ENCODE results near the gene LRRC1. TPM values are rescaled to one million over a fixed set of nuclear protein-coding genes. Genes with fewer than 3 reads are reported as not detected.
A peak's percentile ranks its signal among the peaks of the same experiment; 100 is the strongest.

The LRRC1 gene
- total RNA-seq, 1 experiment from 2014 or later = 10.3 TPM

DNA sequence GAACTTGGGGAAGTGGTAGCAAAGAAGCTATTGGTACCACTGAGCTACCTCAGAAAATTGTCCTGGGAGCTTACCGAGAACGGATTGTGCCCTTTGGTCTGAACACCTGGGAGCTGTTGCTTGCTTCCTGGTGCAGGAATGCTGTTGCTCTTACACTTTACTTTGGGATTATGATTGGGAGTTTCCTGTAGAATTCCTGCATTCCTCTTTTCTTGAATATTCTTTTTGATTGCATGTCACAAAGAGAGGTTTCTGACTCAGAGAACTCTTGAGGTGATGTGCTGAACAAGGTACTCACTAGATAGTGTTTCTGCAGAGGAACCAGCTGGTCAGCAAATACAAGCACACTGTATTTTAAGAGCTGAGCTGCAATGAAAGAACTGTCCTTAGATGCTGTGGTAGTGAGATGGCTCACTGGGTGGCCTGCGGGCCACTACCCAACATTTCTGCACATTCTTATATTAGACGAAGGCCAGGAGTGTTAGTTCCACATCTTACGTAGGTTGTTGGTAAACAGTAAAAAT is 35.0 kb downstream of the LRRC1 start:
- Mint-ChIP-seq H3K4me3 (no peak overlapping the region; a peak in 1 of 5 replicates), H3K9me3 (no peaks in the 10 kb centered on the region), H3K27ac (peak overlapping the region; percentile 62 to 91 (median 86)), H3K36me3 (ENCODE audit: insufficient read depth in 1 of 3, low read depth in 3 of 3) (no peaks in the 10 kb centered on the region), H3K4me1 (peaks cover 32 to 33% of the 10 kb centered on the region in 2 experiments), H3K27me3 (ENCODE audit: low read depth) (no peaks in the 10 kb centered on the region)
- Histone ChIP-seq H3K4ac (ENCODE audit: low read depth, low read length) (no peak overlapping the region), H3K18ac (ENCODE audit: insufficient read length, low read depth, low read length) (no peak overlapping the region), H3K23ac (ENCODE audit: insufficient read length, low read depth, low read length) (no peak overlapping the region), H3K4me1 (ENCODE audit: insufficient read depth, low read length) (peaks cover 10% of the 10 kb centered on the region), H3T11ph (ENCODE audit: low read length) (no peak overlapping the region), H2BK5ac (ENCODE audit: insufficient read length, low read length) (no peak overlapping the region), H4K91ac (ENCODE audit: insufficient read length, low read depth, low read length) (no peak overlapping the region), H2BK12ac (ENCODE audit: insufficient read length, low read depth, low read length) (no peak overlapping the region), H3K79me2 (ENCODE audit: insufficient read depth, low read length) (peaks cover 3% of the 10 kb centered on the region; the same call in 1 of the 2 replicates), H3K56ac (ENCODE audit: insufficient read length, low read depth, low read length) (no peak overlapping the region), H2BK120ac (ENCODE audit: low read depth, low read length, poor library complexity, severe bottlenecking) (no peak overlapping the region), H3K79me1 (ENCODE audit: insufficient read depth, low read depth, low read length, poor library complexity, severe bottlenecking) (no peaks in the 10 kb centered on the region), H3K27ac (ENCODE audit: insufficient read length, low read depth, low read length) (peak overlapping the region; percentile 32), H3K9me3 (ENCODE audit: control insufficient read depth, low read depth, low read length) (no peaks in the 10 kb centered on the region), H4K20me1 (ENCODE audit: control insufficient read depth, insufficient read depth, insufficient read length) (peaks cover 2% of the 10 kb centered on the region), H2BK20ac (ENCODE audit: low read depth, low read length, poor library complexity, severe bottlenecking) (no peak overlapping the region), H4K8ac (replicated peaks; ENCODE audit: insufficient read length, low read depth, low read length) (no peak overlapping the region), H3K4me2 (ENCODE audit: insufficient read depth, insufficient read length, low read length) (no peak overlapping the region), H2AFZ (ENCODE audit: low read length) (no peak overlapping the region), H4K5ac (ENCODE audit: insufficient read length, low read depth, low read length) (no peak overlapping the region), H2AK5ac (ENCODE audit: insufficient read length, low read length) (no peak overlapping the region), H2BK15ac (ENCODE audit: low read depth, low read length) (no peak overlapping the region), H3K14ac (ENCODE audit: insufficient read depth, low read length) (no peak overlapping the region), H3K23me2 (ENCODE audit: insufficient read length, low read depth, low read length, poor library complexity, severe bottlenecking) (no peaks in the 10 kb centered on the region), H3K9ac (ENCODE audit: extremely low read depth, insufficient read length, low read length) (no peak overlapping the region), H3K27me3 (ENCODE audit: insufficient read depth, low read length) (no peaks in the 10 kb centered on the region)
- no peak for TF ChIP-seq CTCF (conservative IDR thresholded peaks at IDR 0.05)
- no CpG with 5 or more reads among the region's 5 CpGs for WGBS (ENCODE audit: extremely low coverage, insufficient read length, low lambda C conversion rate)
- no peak for DNase-seq

Measured in H9 (cell line).